ENCODE measurements around the gene SLC22A2. TPM values are rescaled to one million over a fixed set of nuclear protein-coding genes. Genes with fewer than 3 reads are reported as not detected.
"Not testable (repeated sequence)": the region's sequence is repeated elsewhere in the genome, so short reads cannot be mapped to it uniquely, and the experiment has no call there.

SLC22A2 gene
- total RNA-seq, result not detected

DNA sequence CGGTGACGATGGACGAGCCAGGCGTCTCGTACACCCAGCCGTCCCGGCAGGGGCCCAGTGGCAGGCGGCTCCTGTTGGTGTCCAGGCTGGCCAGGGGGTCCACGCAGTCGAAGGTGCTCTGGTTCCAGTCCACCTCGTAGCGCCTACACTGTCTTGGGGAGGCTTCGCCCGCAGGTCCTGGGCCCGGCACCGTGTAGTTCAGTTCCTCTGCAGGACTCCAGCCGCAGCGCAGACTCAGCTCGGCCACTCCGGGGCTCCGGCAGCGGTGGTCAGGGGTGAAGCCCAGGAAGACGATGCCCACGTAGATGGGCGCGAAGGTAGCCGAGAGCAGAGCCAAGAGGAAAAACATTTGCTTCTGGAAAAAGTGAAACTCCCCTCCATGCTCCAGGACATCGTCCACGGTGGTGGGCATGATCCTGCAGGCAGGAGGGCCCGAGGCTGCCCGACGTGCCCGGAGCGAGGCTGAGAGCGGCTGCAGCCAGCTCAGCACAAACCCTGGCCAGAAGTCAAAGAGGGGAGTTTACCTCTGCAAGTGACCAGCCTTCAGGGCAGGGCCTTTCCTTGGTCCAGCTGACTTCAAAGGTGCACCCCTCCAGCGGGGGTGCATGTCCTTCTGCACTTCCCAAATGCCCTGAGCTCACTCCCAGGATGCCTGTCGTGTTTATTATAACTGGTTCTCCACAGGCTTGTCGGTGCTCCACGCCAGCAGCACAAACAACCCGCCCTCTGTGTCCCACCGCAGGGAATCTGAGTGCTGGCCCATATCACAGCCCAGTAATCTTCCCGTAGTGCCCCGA is at the start of gene SLC22A2:
SLC22A2 (minus strand) TSS at position 476 of the 797 bp plus-strand sequence; CDS start at position 412, 64 bp downstream.
- H3K4me3 ChIP-seq, result no peak within 1 kb of the TSS
- 60 to 89% methylated on average over 2 to 43 of the region's 43 CpGs for WGBS, 2 donors (ENCODE audit: low coverage in 1 of 2)
- DNase-seq, result no peak
- H3K27ac ChIP-seq, result peak within 1 kb of the TSS in 3 of 4 donors; percentile 42 to 70 (median 55)
- intact Hi-C loops (cut with DNase I; ENCODE audit: low total_unique reads) (no loop called here), in situ Hi-C loops (cut with MboI; ENCODE audit: low pct_ligation_motif_present in 1 of 4, low pct_unique_long_range_greater_than_20kb in 1 of 4, low sequenced_read_pairs in 3 of 4) (no loop called here)
- no peaks in the 10 kb centered on the region for H3K36me3 ChIP-seq
- no peaks in the 10 kb centered on the region for H3K27me3 ChIP-seq
- H3K4me1 ChIP-seq, result peaks cover 0 to 25% (median 3%) of the 10 kb centered on the region in 4 donors
- TF ChIP-seq POLR2AphosphoS5 (IDR thresholded peaks at IDR 0.05), result no peak
- TF ChIP-seq, protein P1, sequence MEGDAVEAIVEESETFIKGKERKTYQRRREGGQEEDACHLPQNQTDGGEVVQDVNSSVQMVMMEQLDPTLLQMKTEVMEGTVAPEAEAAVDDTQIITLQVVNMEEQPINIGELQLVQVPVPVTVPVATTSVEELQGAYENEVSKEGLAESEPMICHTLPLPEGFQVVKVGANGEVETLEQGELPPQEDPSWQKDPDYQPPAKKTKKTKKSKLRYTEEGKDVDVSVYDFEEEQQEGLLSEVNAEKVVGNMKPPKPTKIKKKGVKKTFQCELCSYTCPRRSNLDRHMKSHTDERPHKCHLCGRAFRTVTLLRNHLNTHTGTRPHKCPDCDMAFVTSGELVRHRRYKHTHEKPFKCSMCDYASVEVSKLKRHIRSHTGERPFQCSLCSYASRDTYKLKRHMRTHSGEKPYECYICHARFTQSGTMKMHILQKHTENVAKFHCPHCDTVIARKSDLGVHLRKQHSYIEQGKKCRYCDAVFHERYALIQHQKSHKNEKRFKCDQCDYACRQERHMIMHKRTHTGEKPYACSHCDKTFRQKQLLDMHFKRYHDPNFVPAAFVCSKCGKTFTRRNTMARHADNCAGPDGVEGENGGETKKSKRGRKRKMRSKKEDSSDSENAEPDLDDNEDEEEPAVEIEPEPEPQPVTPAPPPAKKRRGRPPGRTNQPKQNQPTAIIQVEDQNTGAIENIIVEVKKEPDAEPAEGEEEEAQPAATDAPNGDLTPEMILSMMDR (IDR thresholded peaks at IDR 0.05), result no peak
- no peak for TF ChIP-seq EP300 (IDR thresholded peaks at IDR 0.05; ENCODE audit: low read depth)
- no peak for TF ChIP-seq POLR2A (IDR thresholded peaks at IDR 0.05)
- no peaks in the 10 kb centered on the region for H3K9me3 ChIP-seq

DNA sequence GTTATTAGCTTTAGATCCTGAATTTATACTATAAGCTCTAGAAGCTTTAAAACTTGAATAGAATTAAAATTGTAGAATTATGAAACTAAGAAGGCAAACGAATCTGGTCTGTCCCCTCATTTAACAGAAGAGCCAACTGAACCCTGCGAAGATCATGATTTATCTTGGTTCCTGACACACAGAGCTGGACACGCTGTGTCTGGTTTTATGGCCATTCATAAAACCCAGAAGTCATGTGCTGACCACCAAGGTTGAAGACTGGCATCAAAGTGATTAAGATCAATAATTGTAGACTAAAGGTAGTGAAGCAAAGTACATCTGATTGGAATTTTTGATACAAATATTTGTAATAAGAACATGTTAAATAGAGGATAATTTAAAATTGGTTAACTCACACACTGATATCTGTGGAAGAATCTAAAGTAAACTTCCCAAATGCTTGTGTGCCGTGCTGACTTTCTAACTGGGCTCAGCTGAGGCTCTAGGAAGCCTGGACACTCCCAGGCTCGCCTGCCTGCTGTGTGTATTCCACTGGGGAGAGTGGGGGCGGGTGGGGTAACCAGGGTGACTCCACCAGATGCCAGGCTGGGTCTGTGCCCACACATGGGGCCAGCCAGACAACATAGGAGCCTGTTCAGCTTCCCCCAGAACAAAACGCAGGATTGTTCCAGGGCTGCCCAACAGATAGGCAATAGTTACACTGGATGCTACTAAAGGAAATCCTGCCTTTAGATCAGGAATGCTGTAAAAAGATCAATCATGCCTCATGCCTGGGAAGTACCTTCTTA is 47.5 kb upstream of the SLC22A2 start:
- peak overlapping the region in 1 of 4 donors; percentile 9 for H3K27ac ChIP-seq
- H3K4me1 ChIP-seq, result peaks cover 0 to 4% (median 0%) of the 10 kb centered on the region in 4 donors
- WGBS, 2 donors (ENCODE audit: low coverage in 1 of 2), result 25 to 44% methylated on average over 4 to 7 of the region's 7 CpGs
- intact Hi-C loops (cut with DNase I; ENCODE audit: low total_unique reads), result no loop called here
- peaks cover 9 to 14% of the 10 kb centered on the region in 2 donors for H3K9me3 ChIP-seq
- TF ChIP-seq POLR2AphosphoS5 (IDR thresholded peaks at IDR 0.05) (no peak), EP300 (IDR thresholded peaks at IDR 0.05; ENCODE audit: low read depth) (no peak)
- no peaks in the 10 kb centered on the region for H3K36me3 ChIP-seq
- peak; percentile 19 for DNase-seq
- in situ Hi-C loops (cut with MboI; ENCODE audit: low pct_ligation_motif_present in 1 of 4, low pct_unique_long_range_greater_than_20kb in 1 of 4, low sequenced_read_pairs in 3 of 4), result no loop called here
- H3K4me3 ChIP-seq, result no peak overlapping the region
- no peaks in the 10 kb centered on the region for H3K27me3 ChIP-seq

DNA sequence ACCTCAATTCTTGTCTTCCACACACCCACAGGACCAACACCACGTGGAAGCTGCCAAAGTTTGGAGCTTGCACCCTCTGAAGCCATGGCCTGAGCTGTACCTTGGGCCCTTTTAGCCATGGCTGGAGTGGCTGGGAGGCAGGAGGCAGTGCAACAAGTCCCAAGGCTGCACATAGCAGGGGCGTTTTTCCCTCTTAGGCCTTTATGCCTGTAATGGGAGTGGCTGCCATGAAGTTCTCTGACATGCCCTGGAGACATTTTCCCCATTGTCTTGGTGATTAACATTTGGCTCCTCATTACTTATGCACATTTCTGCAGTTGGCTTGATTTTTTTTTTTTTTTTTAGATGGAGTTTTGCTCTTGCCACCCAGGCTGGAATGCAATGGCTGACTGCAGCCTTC is 45.2 kb upstream of the SLC22A2 start:
- intact Hi-C loops (cut with DNase I; ENCODE audit: low total_unique reads), result no loop called here
- in situ Hi-C loops (cut with MboI; ENCODE audit: low pct_ligation_motif_present in 1 of 4, low pct_unique_long_range_greater_than_20kb in 1 of 4, low sequenced_read_pairs in 3 of 4), result no loop called here
- H3K36me3 ChIP-seq, result no peaks in the 10 kb centered on the region
- H3K4me3 ChIP-seq, result no peak overlapping the region
- no peaks in the 10 kb centered on the region for H3K27me3 ChIP-seq
- peaks cover 0 to 2% of the 10 kb centered on the region in 2 donors for H3K9me3 ChIP-seq
- 20 to 77% methylated on average over 1 to 2 of the region's 2 CpGs for WGBS, 2 donors (ENCODE audit: low coverage in 1 of 2)
- H3K4me1 ChIP-seq, result peaks cover 0 to 14% (median 2%) of the 10 kb centered on the region in 4 donors
- DNase-seq, result no peak
- H3K27ac ChIP-seq, result no peak overlapping the region
- no peak for TF ChIP-seq EP300 (IDR thresholded peaks at IDR 0.05; ENCODE audit: low read depth)
- no peak for TF ChIP-seq POLR2AphosphoS5 (IDR thresholded peaks at IDR 0.05)

DNA sequence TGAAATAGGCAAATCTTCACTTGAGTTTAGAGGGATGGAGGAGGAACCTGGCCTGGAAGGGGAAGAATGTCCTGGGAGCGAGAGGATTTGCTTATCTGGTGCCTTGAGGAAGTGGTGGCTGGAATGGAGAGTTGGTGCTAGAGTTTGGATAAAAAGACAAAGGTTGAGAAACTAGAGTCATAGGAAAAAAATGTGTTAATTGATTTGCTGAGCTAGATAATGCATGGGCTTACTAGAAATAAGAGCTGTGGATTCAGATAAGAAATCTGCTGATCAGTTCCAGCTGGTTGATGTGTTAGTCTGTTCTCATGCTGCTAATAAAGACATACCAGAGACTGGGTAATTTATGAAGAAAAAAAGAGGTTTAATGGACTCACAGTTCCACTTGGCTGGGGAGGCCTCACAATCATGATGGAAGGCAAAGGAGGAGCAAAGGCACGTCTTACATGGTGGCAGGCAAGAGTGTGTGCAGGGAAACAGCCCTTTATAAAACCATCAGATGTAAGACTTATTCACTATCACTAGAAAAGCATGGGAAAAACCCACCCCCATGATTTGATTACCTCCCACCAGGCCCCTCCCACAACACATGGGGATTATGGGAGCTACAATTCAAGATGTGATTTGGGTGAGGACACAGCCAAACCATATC is 43.9 kb upstream of the SLC22A2 start:
- in situ Hi-C loops (cut with MboI; ENCODE audit: low pct_ligation_motif_present in 1 of 4, low pct_unique_long_range_greater_than_20kb in 1 of 4, low sequenced_read_pairs in 3 of 4); H3K27me3 ChIP-seq; H3K27ac ChIP-seq; H3K4me3 ChIP-seq; intact Hi-C loops (cut with DNase I; ENCODE audit: low total_unique reads); DNase-seq; H3K36me3 ChIP-seq; H3K9me3 ChIP-seq: not testable (repeated sequence)
- 90% methylated on average over 1 of the region's 2 CpGs for WGBS, 2 donors (ENCODE audit: low coverage in 1 of 2)
- peaks cover 0 to 14% (median 2%) of the 10 kb centered on the region in 4 donors for H3K4me1 ChIP-seq

DNA sequence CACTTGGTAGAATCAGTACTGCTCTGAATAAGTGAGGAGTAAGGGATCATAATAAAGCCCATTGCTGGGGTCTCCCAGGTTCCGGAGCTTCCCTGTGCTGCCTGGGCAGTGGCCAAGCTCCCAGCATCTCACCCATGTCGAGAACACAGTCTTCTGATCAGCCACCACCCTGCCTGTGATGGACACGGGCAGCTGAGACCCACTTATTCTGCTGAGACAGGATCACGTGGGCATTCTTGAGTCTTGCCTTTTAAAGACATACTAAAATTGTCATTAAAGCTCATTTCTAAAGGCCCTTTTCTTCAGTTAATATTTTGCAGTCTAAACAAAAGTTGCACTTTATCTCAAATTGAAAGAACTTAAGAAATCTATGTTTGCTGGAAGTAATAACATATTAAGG is 42.7 kb upstream of the SLC22A2 start:
- Histone ChIP-seq H3K9me3 (no peaks in the 10 kb centered on the region), H3K27me3 (no peaks in the 10 kb centered on the region), H3K4me1 (peaks cover 0 to 14% (median 2%) of the 10 kb centered on the region in 4 donors), H3K36me3 (no peaks in the 10 kb centered on the region), H3K4me3 (no peak overlapping the region), H3K27ac (peak overlapping the region in 1 of 4 donors; percentile 78)
- DNase-seq, result no peak
- TF ChIP-seq, protein P1 (IDR thresholded peaks at IDR 0.05), result no peak
- TF ChIP-seq POLR2AphosphoS5 (IDR thresholded peaks at IDR 0.05), result no peak
- no peak for TF ChIP-seq EP300 (IDR thresholded peaks at IDR 0.05; ENCODE audit: low read depth)
- no peak for TF ChIP-seq POLR2A (IDR thresholded peaks at IDR 0.05)
- WGBS, 2 donors (ENCODE audit: low coverage in 1 of 2), result 69% methylated on average over 4 of the region's 4 CpGs; no CpG with 5 or more reads in 1 of the 2 donors
- intact Hi-C loops (cut with DNase I; ENCODE audit: low total_unique reads) (no loop called here), in situ Hi-C loops (cut with MboI; ENCODE audit: low pct_ligation_motif_present in 1 of 4, low pct_unique_long_range_greater_than_20kb in 1 of 4, low sequenced_read_pairs in 3 of 4) (no loop called here)
